NCI-H69 (cell line): ENCODE results near the gene CCDC82.
"Not testable (repeated sequence)": the region's sequence is repeated elsewhere in the genome, so short reads cannot be mapped to it uniquely, and the experiment has no call there.

Source experiments
- DNase-seq: peaks from one replicate; lab custom pipeline; 2025; lab: John Stamatoyannopoulos, UW

Gene CCDC82

GRCh38 chr11:96389720-96390487 lies at the start of gene CCDC82, which contains the start of gene JRKL:
Gene CCDC82, minus strand, starts transcription at chr11:96389912. Its CDS starts 5,165 bp downstream, at chr11:96384747.
Gene JRKL, plus strand, starts transcription at chr11:96390013. Its CDS starts 637 bp downstream, at chr11:96390650.
- peak; percentile 99 for DNase-seq

GRCh38 chr11:96432654-96433053 lies 42.9 kb upstream of the CCDC82 start:
- DNase-seq: not testable (repeated sequence)

GRCh38 chr11:96430668-96431067 lies 41.0 kb upstream of the CCDC82 start:
- DNase-seq: no peak

- DNase-seq: no peak
Observed at GRCh38 chr11:96424693-96425092, 35.0 kb upstream of the CCDC82 start.

- no peak for DNase-seq
Observed at GRCh38 chr11:96413408-96413807, 23.7 kb upstream of the CCDC82 start.

GRCh38 chr11:96412761-96413381 lies 23.2 kb upstream of the CCDC82 start:
- DNase-seq: no peak

GRCh38 chr11:96411412-96411811 lies 21.7 kb upstream of the CCDC82 start:
- DNase-seq: not testable (repeated sequence)

- DNase-seq: no peak
Observed at GRCh38 chr11:96400697-96401096, 11.0 kb upstream of the CCDC82 start.

- DNase-seq: no peak
Observed at GRCh38 chr11:96397863-96398262, 8.2 kb upstream of the CCDC82 start.

- peak; percentile 33 for DNase-seq
Observed at GRCh38 chr11:96396637-96397036, 6.9 kb upstream of the CCDC82 start.

- DNase-seq: no peak
Observed at GRCh38 chr11:96394773-96395172, 5.1 kb upstream of the CCDC82 start.

- peak; percentile 69 for DNase-seq
Observed at GRCh38 chr11:96393753-96394348, 4.1 kb upstream of the CCDC82 start.

GRCh38 chr11:96391698-96392307 lies 2.1 kb upstream of the CCDC82 start:
- DNase-seq: peak; percentile 48

GRCh38 chr11:96390488-96390792 lies 728 bp upstream of the CCDC82 start:
- DNase-seq: no peak

GRCh38 chr11:96388891-96389719 lies 607 bp downstream of the CCDC82 start:
- peak; percentile 91 for DNase-seq

- no peak for DNase-seq
Observed at GRCh38 chr11:96385187-96385586, 4.5 kb downstream of the CCDC82 start.

GRCh38 chr11:96384156-96384555 lies 5.6 kb downstream of the CCDC82 start:
- DNase-seq: peak; percentile 66

- no peak for DNase-seq
Observed at GRCh38 chr11:96376796-96377195, 12.9 kb downstream of the CCDC82 start.

- no peak for DNase-seq
Observed at GRCh38 chr11:96373826-96374225, 15.9 kb downstream of the CCDC82 start.

GRCh38 chr11:96367342-96367741 lies 22.4 kb downstream of the CCDC82 start:
- DNase-seq: no peak

GRCh38 chr11:96366024-96366423 lies 23.7 kb downstream of the CCDC82 start:
- DNase-seq: no peak

GRCh38 chr11:96365493-96365892 lies 24.2 kb downstream of the CCDC82 start:
- DNase-seq: no peak
